Tibial nerve (tissue), 4 donors: ENCODE data around the gene TGFB3.

Source experiments
- CTCF ChIP-seq, 5 experiments: fragments of 200-600 bp in 3 of 5; fragments of 450-650 bp in 2 of 5; sonication (generic) in 3 of 5; IDR thresholded peaks; one replicate each; pipeline ENCODE4 v1.5.1; 2016 to 2019; ENCODE audit warnings: antibody characterized with exemption in 5 of 5, mild to moderate bottlenecking in 3 of 5, moderate library complexity in 2 of 5
- EP300 ChIP-seq, 2 donors: sonication (generic); formaldehyde crosslinking; IDR thresholded peaks; one replicate each; pipeline ENCODE4 v1.6.1; 2017; ENCODE audit warnings: antibody characterized with exemption in 2 of 2, mild to moderate bottlenecking in 1 of 2
- POLR2A ChIP-seq, 2 donors: fragments of 450-650 bp; IDR thresholded peaks; one replicate each; pipeline ENCODE4 v1.6.1; 2017; ENCODE audit warnings: antibody characterized with exemption in 2 of 2, mild to moderate bottlenecking in 2 of 2, moderate library complexity in 2 of 2

GRCh38 chr14:75917946-75918335 is 63.9 kb downstream of the TGFB3 start:
- no peak for TF ChIP-seq CTCF (IDR thresholded peaks at IDR 0.05)
- TF ChIP-seq POLR2A (IDR thresholded peaks at IDR 0.05): no peak
- no peak for TF ChIP-seq EP300 (IDR thresholded peaks at IDR 0.05)
